GM11168 (cell line): Measurements from ENCODE around the gene YIPF2.
"Not testable (repeated sequence)": the region's sequence is repeated elsewhere in the genome, so short reads cannot be mapped to it uniquely, and the experiment has no call there.

Experiments used
- in situ Hi-C: fragments of 300-500 bp; cut with MboI; formaldehyde crosslinking; loops from one replicate; pipeline ENCODE4 v1.12.0; 2022; ENCODE audit warnings: low sequenced_read_pairs; ENCODE audit not compliant: unreplicated experiment

The YIPF2 gene

DNA sequence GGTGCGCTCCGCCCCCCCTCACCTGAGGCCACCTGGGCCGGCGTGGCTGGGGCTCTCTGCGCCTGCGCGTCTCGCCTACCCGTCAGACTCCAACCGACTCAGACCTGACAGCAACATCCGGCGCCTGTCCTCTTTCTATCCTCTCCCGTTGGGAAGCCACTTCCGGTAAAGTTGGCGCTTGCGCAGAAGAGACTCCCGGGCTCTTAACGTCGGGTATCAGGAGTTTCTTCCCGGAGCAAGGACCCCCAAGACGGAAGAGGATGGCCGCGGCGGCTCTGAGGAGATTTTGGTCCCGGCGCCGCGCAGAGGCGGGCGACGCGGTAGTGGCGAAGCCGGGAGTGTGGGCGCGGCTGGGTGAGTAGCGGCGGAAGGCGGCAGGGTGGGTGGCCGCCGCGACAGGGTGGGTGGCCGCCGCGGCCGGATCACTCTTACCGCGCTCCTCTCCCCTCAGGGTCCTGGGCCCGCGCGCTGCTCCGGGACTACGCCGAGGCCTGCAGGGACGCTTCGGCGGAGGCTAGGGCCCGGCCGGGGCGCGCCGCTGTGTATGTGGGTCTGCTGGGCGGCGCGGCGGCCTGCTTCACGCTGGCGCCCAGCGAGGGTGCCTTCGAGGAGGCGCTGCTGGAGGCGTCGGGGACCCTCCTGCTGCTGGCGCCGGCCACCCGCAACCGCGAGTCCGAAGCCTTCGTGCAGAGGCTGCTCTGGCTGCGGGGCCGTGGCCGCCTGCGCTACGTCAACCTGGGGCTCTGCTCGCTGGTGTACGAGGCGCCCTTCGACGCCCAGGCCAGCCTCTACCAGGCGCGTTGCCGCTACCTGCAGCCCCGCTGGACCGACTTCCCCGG lies at the start of gene YIPF2, which contains the start of gene TIMM29:
YIPF2 (minus strand) TSS at position 77 of the 839 bp plus-strand sequence. CDS start 229 bp downstream, outside the sequence.
TIMM29 (plus strand) TSS at position 249 of the 839 bp plus-strand sequence; CDS start at position 261, 12 bp downstream.
- in situ Hi-C loops, result no loop called here

DNA sequence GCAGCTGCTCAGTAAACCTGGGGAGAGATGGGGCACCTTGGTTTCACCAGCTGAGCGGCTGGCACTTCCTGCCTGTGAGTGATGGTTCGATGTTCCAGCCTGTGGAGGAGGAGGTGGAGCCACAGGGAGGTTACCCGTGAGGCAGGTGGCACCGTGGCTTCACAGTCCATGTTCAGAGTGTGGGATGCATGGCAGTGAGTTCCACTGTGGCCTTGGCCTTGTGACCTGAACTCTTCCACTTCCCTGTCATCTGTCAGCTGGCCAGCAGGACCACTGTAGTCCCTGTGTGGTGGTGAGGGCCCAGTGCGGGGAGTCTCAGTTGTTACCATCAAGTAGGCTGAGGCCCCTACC lies 49.3 kb upstream of the YIPF2 start:
- in situ Hi-C loops, result no loop called here

DNA sequence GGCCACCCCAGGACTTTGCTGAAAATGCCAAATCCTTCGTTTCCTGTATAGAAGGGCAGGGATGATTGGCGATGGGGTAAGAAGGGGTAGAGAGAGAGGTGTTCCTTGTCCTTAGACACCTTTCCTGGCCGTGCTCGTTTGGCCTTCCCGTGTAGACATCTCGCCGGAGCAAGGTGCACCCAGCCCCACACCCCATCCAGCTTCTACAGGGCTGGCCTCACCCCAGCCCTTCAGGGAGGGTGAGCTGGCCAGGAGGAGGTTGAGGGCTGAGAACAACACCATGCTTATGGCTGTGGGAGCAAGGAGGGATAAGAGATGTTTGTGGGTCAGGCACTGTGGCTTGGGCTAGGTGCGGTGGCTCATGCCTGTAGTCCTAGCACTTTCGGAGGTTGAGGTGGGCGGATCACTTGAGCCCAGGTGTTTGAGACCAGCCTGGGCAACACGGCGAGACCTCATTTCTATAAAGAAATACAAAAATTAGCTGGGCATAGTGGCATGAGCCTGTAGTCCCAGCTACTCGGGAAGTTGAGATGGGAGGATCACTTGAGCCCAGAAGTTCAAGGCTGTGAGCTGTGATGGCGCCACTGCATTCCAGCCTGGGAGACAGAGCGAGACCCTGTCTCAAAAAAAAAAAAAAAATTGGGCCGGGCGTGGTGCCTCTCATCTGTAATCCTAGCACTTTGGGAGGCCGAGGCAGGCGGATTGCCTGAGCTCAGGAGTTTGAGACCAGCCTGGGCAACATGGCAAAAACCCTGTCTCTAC lies 47.9 kb upstream of the YIPF2 start:
- in situ Hi-C loops, result no loop called here

DNA sequence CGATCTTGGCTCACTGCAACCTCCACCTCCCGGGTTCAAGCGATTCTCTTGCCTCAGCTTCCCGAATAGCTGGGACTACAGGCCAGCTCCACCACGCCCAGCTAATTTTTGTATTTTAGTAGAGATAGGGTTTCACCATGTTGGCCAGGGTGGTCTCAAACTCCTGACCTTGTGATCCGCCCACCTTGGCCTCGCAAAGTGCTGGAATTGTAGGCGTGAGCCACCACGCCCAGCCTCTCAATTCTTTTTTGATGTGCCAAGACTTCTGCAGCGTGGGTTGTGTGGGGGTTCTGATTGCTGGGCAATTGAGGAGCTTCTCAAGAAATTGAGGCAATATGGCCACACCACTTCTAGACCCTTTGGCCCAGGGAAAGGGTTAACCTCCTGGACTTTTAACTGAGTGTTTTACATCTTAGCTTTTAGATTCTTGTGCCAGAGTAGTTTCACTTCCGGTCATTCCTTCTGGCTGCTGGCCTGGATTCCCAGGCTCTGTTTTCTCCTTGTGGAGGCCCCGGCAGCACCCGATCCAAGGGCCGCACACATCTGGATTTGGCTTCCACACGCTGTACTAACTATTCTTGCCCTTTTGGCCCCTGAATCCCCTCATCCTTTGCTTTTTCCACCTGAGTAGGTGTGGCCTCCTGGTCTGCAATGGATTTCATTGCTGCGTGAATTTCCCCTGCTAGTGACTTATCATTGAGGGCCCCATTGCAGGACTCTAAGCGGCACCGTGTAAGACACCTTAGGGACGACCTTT lies 47.1 kb upstream of the YIPF2 start:
- in situ Hi-C loops, result no loop called here

DNA sequence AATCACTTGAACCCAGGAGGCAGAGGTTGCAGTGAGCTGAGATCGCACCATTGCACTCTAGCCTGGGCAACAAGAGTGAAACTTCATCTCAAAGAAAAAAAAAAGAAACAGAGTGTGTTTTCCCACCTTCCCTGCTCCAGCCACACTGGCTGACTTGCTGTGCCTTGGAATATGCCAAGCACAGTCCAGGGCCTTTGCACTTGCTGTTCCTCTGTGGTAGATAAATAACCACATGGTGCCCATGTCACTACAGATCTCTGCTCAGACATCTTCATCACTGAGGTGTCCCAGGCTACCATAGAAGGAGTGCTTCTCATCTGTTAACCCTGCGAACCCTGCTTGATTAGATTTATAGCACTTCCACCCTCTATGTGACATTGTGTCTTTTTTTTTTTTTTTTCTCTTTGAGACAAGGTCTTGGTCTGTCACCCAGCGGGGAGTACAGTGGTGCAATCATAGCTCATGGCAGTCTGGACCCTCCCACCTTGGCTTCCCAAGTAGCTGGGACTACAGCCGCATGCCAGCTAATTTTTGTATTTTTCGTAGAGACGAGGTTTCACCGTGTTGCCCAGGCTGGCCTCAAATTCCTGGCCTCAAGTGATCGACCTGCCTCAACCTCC lies 42.8 kb upstream of the YIPF2 start:
- in situ Hi-C loops, result no loop called here

DNA sequence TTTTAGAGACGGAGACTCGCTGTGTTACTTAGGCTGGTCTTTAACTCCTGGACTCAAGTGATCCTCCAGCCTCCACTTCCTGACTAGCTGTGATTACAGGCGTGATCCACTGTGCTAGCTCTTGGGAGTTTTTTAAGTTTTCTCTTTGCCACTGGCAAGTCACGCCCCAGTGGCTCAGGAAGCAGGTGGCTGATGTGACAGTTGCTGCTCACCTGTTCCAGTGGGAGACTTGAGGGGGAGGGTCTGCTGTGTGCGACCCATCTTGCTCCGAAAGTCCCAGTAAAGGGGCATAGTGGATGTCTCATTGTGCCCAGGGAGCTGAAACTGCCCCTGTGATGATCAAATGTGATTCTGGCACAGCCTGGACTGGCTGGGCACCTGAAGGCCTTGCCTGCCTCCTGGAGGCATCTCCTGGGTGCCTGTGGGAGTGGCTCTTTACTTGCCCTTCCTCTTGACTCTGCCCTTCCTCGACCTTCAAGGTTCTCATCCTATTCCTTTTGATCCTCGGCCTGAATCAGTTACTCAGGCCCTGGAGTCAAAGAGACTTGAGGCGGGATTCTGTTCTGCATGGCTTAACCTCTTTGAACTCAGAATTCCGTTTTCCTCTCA lies 40.2 kb upstream of the YIPF2 start:
- in situ Hi-C loops, result no loop called here

DNA sequence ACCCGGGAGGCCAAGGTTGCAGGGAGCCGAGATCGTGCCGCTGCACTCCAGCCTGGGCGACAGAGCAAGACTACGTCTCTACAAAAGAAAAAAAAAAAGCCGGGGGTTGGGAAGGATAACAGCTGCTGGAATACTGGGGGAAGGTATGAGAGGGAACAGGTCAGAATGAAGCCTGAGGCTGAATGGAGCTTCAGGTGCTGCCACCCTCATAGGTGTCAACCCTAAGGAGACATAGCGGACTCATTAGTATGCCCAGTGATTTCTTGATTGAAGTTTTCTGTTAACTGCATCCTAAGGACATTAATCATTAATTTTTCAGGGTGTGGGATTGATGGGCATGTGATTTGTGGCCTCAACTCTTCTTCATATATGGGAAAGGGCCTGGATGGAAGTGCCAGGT lies 38.4 kb upstream of the YIPF2 start:
- in situ Hi-C loops, result no loop called here

DNA sequence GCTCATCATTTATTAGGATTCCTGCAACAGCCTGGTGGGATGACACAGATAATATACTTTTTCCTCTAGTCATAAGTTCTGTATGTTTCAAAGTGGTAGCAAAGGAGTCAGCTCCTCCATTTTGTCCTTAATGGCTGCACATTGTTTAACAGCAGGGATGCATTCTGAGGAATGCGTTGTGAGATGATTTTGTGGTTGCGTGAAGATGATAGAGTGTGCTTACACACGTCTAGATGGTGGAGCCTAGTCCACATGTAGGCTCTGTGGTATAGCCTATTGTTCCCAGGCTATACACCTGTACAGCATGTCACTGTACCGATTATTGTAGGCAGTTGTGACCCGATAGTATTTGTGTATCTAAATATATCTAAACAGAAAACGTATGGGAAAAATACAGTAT lies 37.0 kb upstream of the YIPF2 start:
- in situ Hi-C loops, result no loop called here

DNA sequence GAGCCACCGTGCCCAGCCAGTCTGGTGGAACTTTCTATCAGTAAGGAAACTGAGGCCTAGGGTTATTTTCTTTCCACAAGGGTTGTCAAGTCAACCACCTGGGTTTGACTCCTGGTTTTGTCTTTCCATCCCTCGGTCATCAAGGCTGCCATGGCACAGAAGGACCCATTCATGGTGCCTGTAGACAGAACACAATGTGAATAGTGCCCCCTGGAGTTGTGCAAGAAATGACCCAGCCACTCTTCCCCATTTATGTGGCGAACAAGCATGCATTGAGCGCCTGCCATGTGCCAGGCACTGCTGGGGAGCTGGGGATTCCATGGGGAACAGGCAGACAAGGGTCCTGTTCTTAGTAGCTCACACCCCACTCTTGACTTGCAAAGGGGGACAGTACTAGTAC lies 36.5 kb upstream of the YIPF2 start:
- in situ Hi-C loops, result no loop called here

DNA sequence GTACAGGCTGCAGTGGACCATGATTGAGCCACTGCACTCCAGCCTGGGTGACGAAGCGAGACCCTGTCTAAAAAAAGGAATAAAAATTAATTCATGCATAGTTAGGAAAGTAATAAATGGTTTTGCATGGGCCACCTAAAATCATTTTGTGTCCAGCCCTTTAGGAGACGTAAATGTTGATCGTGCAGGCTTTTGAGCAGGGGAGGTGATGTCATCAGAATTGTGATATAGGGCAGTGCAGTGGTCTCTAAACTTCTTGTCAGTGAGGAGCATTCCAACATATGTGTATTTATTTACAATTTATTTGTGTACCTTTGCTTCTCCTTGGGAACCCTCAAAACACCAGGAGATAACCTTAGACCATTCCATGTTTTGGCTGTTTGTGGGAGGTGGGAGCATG lies 35.4 kb upstream of the YIPF2 start:
- in situ Hi-C loops, result no loop called here

DNA sequence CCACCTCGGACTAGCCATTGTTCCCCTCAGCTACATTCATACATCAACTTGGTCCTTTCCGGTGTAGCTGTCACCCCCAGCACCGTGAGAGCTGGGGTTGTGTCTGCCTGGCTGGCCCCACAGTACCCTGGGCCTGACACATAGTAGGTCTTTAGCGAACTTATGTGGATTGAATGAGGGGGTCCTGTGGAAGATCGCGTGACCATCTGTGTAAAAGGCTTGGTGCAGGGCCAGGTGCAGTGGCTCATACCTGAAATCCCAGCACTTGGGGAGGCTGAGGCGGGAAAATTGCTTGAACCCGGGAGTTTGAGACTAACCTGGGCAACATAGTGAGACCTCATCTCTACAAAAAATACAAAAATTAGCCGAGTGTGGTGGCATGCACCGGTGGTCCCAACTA lies 34.4 kb upstream of the YIPF2 start:
- in situ Hi-C loops, result no loop called here

DNA sequence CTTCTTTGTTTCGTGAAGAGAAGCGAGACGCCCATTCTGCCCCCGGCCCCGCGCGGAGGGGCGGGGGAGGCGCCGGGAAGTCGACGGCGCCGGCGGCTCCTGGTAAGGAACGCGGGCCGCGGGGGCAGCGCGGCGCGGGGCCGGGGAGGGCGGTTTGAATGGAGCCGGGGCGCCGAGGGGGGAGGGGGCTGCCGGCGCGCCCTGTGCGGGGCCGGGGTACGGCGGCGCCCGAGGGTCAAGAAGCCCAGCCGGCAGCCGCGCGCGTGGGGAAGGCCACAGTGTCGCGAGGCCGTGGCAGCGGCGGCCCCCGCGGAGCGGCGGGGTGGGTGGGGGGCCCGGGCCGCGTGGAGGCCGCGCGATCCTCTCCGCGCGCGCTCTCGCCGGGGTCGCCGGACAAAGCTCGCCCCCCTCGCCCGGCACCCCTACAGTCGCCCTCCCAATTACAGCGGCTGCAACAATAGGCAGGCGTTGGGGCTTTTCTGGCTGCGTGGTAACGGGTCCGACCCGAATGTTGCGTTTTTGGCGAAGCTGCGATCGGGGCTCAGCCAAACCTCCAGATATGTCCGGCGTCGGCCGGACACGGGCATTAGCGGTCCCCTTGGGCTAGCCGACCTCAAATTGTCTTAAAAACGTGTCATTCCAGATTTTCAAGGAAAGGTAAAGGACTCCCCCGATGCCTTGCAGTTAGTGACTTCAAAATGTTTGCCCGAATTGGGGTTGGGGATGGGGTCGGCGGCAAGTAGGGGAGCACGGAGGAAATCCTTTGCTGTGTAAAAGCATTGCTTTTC lies 32.8 kb upstream of the YIPF2 start:
- in situ Hi-C loops, result no loop called here

DNA sequence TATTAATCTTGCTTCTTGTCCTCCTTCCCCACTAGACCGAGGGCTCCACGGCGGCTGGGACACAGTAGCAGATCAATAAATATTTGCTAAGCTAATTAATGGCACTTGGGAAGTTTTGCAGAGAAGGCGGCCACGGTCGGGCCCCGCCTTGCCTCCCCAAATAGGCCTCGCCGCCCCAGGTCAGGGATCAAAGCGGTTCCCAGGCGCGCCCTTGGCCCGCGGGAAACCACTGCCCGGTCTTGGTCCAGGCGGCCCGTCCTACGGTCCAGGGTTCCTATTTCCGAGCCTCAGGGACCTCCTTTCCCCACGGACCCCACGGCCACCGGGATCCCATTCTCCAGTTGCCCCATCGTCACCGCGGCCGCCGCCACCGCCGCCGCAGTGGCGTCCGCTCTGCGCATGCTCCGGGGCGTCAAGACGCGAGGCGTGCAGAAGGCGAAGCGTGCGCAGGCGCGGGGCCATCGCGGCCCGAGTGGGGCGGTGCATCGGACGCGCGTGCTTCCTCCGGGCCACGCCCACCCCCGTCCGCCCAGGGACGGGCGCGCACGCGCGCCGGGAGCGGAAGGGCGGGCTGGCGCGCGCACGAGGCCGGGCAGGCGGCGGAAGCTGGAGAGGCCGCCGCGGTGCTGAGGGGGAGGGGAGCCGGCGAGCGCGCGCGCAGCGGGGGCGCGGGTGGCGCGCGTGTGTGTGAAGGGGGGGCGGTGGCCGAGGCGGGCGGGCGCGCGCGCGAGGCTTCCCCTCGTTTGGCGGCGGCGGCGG lies 32.1 kb upstream of the YIPF2 start, which contains the start of gene SMARCA4:
SMARCA4 (plus strand) TSS at position 717 of the 759 bp plus-strand sequence. CDS start 23,122 bp downstream, outside the sequence.
- in situ Hi-C loops, result no loop called here

DNA sequence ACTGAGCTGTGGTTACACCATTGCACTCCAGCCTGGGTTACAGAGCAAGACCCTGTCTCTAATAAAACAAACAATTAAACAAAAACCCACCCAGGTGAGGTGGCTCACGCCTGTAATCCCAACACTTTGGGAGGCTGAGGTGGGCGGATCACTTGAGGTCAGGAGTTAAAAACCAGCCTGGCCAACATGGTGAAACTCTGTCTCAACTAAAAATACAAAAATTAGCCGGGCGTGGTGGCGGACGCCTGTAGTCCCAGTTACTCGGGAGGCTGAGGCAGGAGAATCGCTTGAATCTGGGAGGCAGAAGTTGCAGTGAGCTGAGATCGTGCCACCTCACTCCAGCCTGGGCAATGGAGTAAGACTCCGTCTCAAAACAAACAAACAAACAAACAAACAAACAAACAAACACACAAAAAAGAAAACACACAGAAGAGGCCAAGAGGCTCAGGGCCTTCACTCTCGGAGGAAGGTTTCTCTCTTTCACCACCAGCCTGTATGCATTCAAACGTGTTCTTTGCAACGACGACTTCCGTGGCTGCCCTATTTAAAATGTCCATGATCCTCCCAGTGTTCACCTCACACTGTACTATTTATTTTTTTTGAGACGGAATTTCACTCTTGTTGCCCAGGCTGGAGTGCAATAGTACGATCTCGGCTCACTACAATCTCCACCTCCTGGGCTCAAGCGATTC lies 31.0 kb upstream of the YIPF2 start:
- in situ Hi-C loops, result not testable (repeated sequence)

DNA sequence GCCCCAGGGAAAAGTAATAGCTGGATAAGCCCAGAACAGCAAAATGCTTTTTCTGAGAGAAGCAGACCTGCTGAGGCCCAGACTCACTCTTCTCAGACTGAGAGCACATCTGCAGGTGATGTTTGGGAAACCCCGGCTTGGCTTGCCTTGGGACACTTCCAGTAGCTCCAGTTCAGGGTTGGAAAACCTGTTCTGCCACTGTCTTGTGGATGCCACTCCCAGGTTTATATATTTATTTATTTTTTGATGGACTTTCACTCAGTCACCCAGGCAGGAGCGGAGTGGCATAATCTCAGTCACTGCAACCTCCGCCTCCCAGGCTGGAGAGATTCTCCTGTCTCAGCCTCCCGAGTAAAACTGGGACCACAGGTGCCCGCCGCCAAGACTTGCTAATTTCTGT lies 24.4 kb upstream of the YIPF2 start:
- in situ Hi-C loops, result no loop called here

DNA sequence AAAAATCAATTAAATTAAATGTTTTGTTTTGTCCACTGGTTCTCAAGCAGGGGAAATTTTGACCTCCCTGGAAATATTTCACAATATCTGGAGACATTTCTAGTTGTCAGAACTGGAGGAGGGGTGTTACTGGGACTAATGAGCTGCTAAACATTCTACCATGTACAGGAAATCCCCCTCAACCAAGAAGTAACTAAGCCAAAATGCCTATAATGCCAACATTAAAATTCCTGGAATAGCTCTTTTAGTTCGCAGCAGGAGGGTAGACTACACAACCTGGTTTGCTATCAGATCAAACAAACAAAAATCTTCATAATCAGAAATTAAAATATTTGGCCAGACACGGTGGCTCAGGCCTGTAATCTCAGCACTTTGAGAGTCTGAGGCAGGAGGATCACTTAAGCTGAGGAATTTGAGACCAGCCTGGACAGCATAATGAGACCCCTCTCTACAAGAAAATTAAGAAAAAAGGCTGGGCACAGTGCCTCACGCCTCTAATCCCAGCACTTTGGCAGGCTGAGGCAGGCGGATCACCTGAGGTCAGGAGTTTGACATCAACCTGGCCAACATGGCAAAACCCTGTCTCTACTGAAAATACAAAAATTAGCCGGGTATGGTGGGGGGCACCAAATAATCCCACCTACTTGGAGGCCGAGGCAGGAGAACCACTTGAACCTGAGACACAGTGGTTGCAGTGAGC lies 18.7 kb upstream of the YIPF2 start:
- in situ Hi-C loops, result no loop called here

DNA sequence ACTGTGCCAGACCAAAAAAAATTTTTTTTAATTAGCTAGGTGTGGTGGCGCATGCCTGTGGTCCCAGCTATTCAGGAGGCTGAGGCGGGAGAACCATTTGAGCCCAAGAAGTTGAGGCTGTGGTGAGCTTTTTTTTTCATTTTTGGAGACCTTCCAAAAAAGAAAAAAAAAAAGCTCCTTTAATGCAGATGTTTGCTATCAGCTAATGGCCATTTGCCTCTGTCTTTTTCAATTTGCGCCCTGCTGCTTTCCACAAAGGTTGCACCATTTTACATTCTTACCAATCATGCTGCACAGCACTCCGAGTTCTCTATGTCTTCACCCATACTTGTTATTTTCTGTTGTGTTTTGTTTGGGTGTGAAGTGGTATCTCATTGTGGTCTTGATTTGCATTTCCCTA lies 16.8 kb upstream of the YIPF2 start:
- in situ Hi-C loops, result no loop called here
